NB4 (cell line): ENCODE results near the gene EIF2D.

Experiments used
- DNase-seq: peaks from one replicate; pipeline ENCODE4 v3.0.0; 2010; ENCODE audit warnings: low read depth
- H3K4me3 ChIP-seq: one replicate; pipeline ENCODE4 v1.5.1; 2011; ENCODE audit warnings: mild to moderate bottlenecking, low read depth, low read length, moderate library complexity
- MAX ChIP-seq: IDR thresholded peaks from 2 replicates; pipeline ENCODE4 v1.6.1; 2011; ENCODE audit warnings: low read depth, low read length
- MYC ChIP-seq: IDR thresholded peaks from 2 replicates; pipeline ENCODE4 v1.6.1; 2011; ENCODE audit warnings: low read depth, low read length
- POLR2A ChIP-seq: IDR thresholded peaks from 2 replicates; pipeline ENCODE4 v1.6.1; 2011; ENCODE audit warnings: mild to moderate bottlenecking; ENCODE audit not compliant: insufficient read length; ENCODE audit errors: extremely low read depth
- TF ChIP-seq, protein P1 (sequence below): IDR thresholded peaks from one replicate; pipeline ENCODE4 v1.5.1; 2012; ENCODE audit warnings: low read depth, low read length

EIF2D gene

DNA sequence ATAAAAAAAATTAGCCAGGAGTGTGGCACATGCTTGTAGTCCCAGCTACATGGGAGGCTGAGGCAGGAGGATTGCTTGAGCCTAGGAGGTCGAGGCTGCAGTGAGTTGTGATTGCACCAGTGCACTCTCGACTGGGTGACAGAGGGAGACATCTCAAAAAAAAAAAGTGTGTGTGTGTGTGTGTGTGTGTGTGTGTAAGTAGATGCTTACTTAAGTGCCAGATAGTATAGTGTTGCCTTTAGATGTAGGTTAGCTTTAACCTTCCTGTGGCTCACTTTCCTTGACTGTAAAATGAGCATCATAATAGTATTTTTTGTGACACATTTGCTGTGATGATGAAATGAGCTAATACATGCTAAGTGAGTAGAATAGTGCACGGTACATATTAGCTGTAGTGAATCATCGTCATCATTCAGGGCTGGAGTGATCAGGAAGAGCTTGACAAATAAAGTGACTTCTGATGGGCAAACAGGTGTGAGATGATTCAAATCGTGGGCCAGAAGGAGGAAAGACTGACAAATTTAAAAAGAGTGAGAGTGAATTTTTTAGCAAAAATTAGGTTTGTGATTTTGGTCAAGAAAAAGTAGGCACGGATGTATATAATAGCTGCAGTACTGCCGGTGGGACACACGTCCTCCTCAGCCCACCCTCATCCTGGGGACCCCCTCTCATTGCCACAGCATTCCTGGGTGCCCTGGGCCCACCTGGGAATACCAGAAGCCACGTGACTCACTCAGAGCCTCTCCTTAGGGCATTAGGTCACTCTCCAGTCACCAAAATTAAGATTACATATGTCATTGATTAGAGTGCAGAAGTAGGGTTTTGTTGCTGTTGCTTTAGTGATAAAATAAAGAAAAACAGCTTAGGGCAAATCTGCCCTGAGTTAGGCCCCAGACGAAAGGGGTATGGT, 33.9 kb downstream of the EIF2D start:
- TF ChIP-seq, protein P1, sequence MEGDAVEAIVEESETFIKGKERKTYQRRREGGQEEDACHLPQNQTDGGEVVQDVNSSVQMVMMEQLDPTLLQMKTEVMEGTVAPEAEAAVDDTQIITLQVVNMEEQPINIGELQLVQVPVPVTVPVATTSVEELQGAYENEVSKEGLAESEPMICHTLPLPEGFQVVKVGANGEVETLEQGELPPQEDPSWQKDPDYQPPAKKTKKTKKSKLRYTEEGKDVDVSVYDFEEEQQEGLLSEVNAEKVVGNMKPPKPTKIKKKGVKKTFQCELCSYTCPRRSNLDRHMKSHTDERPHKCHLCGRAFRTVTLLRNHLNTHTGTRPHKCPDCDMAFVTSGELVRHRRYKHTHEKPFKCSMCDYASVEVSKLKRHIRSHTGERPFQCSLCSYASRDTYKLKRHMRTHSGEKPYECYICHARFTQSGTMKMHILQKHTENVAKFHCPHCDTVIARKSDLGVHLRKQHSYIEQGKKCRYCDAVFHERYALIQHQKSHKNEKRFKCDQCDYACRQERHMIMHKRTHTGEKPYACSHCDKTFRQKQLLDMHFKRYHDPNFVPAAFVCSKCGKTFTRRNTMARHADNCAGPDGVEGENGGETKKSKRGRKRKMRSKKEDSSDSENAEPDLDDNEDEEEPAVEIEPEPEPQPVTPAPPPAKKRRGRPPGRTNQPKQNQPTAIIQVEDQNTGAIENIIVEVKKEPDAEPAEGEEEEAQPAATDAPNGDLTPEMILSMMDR = no peak
- no peak for TF ChIP-seq MYC
- no peak for TF ChIP-seq MAX
- TF ChIP-seq POLR2A = no peak
- H3K4me3 ChIP-seq = no peak overlapping the region
- DNase-seq = no peak

GRCh38 chr1:206577626-206578025, 34.6 kb downstream of the EIF2D start:
- no peak for DNase-seq
- no peak overlapping the region for H3K4me3 ChIP-seq
- no peak for TF ChIP-seq MAX
- TF ChIP-seq, protein P1 = no peak
- TF ChIP-seq POLR2A = no peak
- no peak for TF ChIP-seq MYC

GRCh38 chr1:206575894-206576737, 36.1 kb downstream of the EIF2D start:
- DNase-seq = no peak
- TF ChIP-seq MAX (no peak), POLR2A (no peak), MYC (no peak)
- TF ChIP-seq, protein P1 = no peak
- peak overlapping the region; percentile 25 for H3K4me3 ChIP-seq

DNA sequence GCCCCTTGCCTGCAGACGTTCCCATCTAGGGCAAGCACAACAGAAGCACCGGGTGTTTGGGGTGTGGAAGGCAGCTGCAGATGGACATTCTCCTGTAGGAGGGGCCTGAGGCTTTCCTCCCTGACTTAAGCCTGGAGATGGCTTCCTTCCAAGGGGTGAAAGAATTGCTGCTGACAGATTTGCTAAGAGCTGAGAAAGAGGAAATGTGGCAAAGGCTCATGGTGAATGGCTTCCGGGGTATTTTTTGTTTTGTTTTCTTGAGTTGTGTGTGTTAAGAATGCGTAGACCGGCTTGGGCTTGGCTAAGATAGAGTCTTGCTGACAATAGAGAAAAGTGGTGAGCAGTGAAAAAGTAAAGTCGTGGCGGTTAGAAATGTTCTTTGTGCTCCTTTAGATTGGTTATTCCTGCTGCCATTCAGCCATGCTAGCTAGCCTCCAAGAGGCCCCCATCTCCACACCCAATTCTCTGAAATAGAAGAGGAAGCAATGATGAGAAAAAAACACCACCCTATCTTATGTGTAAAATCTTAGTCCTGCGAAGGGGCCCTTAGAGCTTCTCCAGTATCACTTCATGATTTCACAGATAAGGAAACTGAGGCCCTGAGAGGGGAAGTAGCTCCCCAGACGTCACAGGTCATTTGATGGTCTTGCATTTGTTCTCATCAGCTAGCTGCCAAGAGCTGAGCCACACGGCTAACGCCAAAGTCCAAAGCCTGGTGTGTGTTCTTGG, 36.9 kb downstream of the EIF2D start:
- peak; percentile 94 for DNase-seq
- peak overlapping the region; percentile 25 for H3K4me3 ChIP-seq
- peak; percentile 69 for TF ChIP-seq MAX
- TF ChIP-seq MYC = peak; percentile 79
- TF ChIP-seq, protein P1 = no peak

DNA sequence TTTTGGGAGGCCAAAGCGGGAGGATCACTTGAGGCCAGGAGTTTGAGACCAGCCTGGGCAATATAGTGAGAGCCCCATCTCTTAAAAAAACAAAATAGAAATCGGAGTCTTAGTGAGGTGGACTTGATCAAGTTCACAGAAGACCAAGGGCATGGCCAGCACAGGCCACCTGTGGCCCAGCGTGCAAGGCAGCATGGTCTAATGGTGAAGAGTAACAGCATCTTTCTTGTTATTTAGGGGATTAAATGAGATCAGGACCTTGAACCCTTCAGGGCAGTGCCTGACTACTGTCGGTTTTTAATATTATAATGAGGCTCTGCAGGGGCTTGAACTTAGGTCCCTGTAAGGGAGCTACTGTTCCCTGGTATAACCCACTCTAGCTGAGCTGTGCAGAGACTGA, 38.5 kb downstream of the EIF2D start:
- TF ChIP-seq MYC (no peak), MAX (no peak), POLR2A (no peak)
- TF ChIP-seq, protein P1 = no peak
- H3K4me3 ChIP-seq = no peak overlapping the region
- no peak for DNase-seq
